K562 (cell line): ENCODE data around the gene NSMF. TPM values are rescaled to one million over a fixed set of nuclear protein-coding genes. Genes with fewer than 3 reads are reported as not detected.

Source experiments
- ATF4 ChIP-seq: fragments of 450-650 bp; formaldehyde crosslinking; IDR thresholded peaks from 2 replicates; pipeline ENCODE4 v1.4.0; 2022; ENCODE audit warnings: mild to moderate bottlenecking, moderate library complexity
- BCOR ChIP-seq: fragments of 450-650 bp; IDR thresholded peaks from 2 replicates; pipeline ENCODE4 v1.6.1; 2016
- BHLHE40 ChIP-seq: IDR thresholded peaks from 2 replicates; pipeline ENCODE4 v1.6.1; 2011; ENCODE audit warnings: low read length, improper control_type of control experiment
- COPS2 ChIP-seq: fragments of 450-650 bp; conservative IDR thresholded peaks from 2 replicates; pipeline ENCODE4 v1.6.1; 2016; ENCODE audit warnings: mild to moderate bottlenecking, moderate library complexity
- EGR1 ChIP-seq: fragments of 450-650 bp; conservative IDR thresholded peaks from 2 replicates; pipeline ENCODE4 v1.6.1; 2017; ENCODE audit warnings: mild to moderate bottlenecking
- EP400 ChIP-seq: fragments of 450-650 bp; IDR thresholded peaks from 2 replicates; pipeline ENCODE4 v1.6.1; 2017; ENCODE audit warnings: antibody characterized with exemption, mild to moderate bottlenecking, moderate library complexity
- GATAD2A ChIP-seq: fragments of 450-650 bp; IDR thresholded peaks from 2 replicates; pipeline ENCODE4 v1.6.1; 2017
- HMBOX1 ChIP-seq: sonication (generic); IDR thresholded peaks from 2 replicates; pipeline ENCODE4 v1.6.1; 2016
- JUND ChIP-seq, 2 experiments: IDR thresholded peaks; 2 replicates in 1 of 2; 3 replicates in 1 of 2; pipeline ENCODE4 v1.6.1; 2011; ENCODE audit warnings: borderline replicate concordance in 2 of 2, low read depth in 2 of 2, low read length in 2 of 2, improper control_type of control experiment in 1 of 2, missing biosample characterization in 1 of 2, missing genetic modification characterization in 1 of 2, missing genetic modification reagents in 1 of 2
- MAFF ChIP-seq: IDR thresholded peaks from 2 replicates; pipeline ENCODE4 v1.6.1; 2012; ENCODE audit warnings: low read length, improper control_type of control experiment
- MCM7 ChIP-seq, 2 experiments: fragments of 450-650 bp; IDR thresholded peaks; 2 replicates each; pipeline ENCODE4 v1.6.1; 2016 to 2018
- MYC ChIP-seq, 2 experiments: fragments of 250-450 bp in 1 of 2; sonication (Bioruptor Pico) in 1 of 2; IDR thresholded peaks; 2 replicates each; pipeline versions ENCODE4 v1.5.1 to v1.6.1; 2012 to 2021; ENCODE audit warnings: low read depth in 2 of 2, borderline replicate concordance in 1 of 2, improper control_type of control experiment in 1 of 2, low read length in 1 of 2, mild to moderate bottlenecking in 1 of 2, moderate library complexity in 1 of 2
- NR2C1 ChIP-seq, 2 experiments: fragments of 450-650 bp; IDR thresholded peaks; 2 replicates each; pipeline ENCODE4 v1.6.1; 2017; ENCODE audit warnings: mild to moderate bottlenecking in 2 of 2, antibody characterized with exemption in 1 of 2, inconsistent platforms in 1 of 2, missing compliant biosample characterization in 1 of 2, missing genetic modification characterization in 1 of 2
- NR3C1 ChIP-seq: sonication (generic); formaldehyde crosslinking; IDR thresholded peaks from 2 replicates; pipeline ENCODE4 v1.8.1; 2022; ENCODE audit warnings: missing genetic modification reagents
- PHTF2 ChIP-seq: fragments of 250-450 bp; sonication (Bioruptor Pico); IDR thresholded peaks from 2 replicates; pipeline ENCODE4 v1.5.0; 2021; ENCODE audit warnings: mild to moderate bottlenecking
- POLR3G ChIP-seq: IDR thresholded peaks from 2 replicates; pipeline ENCODE4 v1.6.1; 2011; ENCODE audit not compliant: insufficient read length, insufficient replicate concordance; ENCODE audit errors: extremely low read depth
- PRMT5 ChIP-seq: sonication (generic); formaldehyde crosslinking; IDR thresholded peaks from 2 replicates; pipeline ENCODE4 v1.5.0; 2020; ENCODE audit warnings: missing genetic modification reagents
- RAD51 ChIP-seq: fragments of 450-650 bp; IDR thresholded peaks from 2 replicates; pipeline ENCODE4 v1.7.1; 2016; ENCODE audit warnings: low read depth, mild to moderate bottlenecking, borderline replicate concordance
- RFX5 ChIP-seq: IDR thresholded peaks from 2 replicates; pipeline ENCODE4 v1.6.1; 2011; ENCODE audit warnings: low read depth, mild to moderate bottlenecking, improper control_type of control experiment, low read length
- STAT5B ChIP-seq: fragments of 250-450 bp; sonication (Bioruptor Pico); IDR thresholded peaks from 2 replicates; pipeline ENCODE4 v1.8.0; 2021; ENCODE audit warnings: mild to moderate bottlenecking, inconsistent platforms
- YY1 ChIP-seq, 3 experiments: IDR thresholded peaks; 2 replicates each; pipeline ENCODE4 v1.6.1; 2011; ENCODE audit warnings: low read length in 2 of 3, mild to moderate bottlenecking in 2 of 3, moderate library complexity in 2 of 3, borderline replicate concordance in 1 of 3, control low read depth in 1 of 3, low read depth in 1 of 3; ENCODE audit not compliant: insufficient read depth in 3 of 3, insufficient replicate concordance in 2 of 3, control insufficient read depth in 1 of 3, insufficient read length in 1 of 3; ENCODE audit errors: extremely low read depth in 1 of 3
- ZC3H8 ChIP-seq: fragments of 450-650 bp; IDR thresholded peaks from 2 replicates; pipeline ENCODE4 v1.6.1; 2017
- ZKSCAN1 ChIP-seq: fragments of 150-350 bp; IDR thresholded peaks from 2 replicates; pipeline ENCODE4 v1.6.1; 2016; ENCODE audit warnings: low read depth, low read length
- ZNF197 ChIP-seq: fragments of 200-800 bp; sonication (Bioruptor generic); IDR thresholded peaks from 2 replicates; pipeline ENCODE4 v1.6.1; 2016; ENCODE audit warnings: low read depth, missing genetic modification characterization, missing compliant biosample characterization
- ZNF354B ChIP-seq: fragments of 250-450 bp; sonication (Bioruptor Pico); IDR thresholded peaks from 2 replicates; pipeline ENCODE4 v1.4.0; 2020
- ZNF41 ChIP-seq: fragments of 250-450 bp; sonication (Bioruptor Pico); conservative IDR thresholded peaks from 2 replicates; pipeline ENCODE4 v1.4.0; 2020; ENCODE audit warnings: mild to moderate bottlenecking
- ZNF444 ChIP-seq: fragments of 250-450 bp; sonication (Bioruptor Pico); IDR thresholded peaks from 2 replicates; pipeline ENCODE4 v1.4.0; 2020; ENCODE audit warnings: mild to moderate bottlenecking, moderate library complexity
- ZNF696 ChIP-seq: fragments of 250-450 bp; sonication (Bioruptor Pico); conservative IDR thresholded peaks from 2 replicates; pipeline ENCODE4 v1.4.0; 2020; ENCODE audit warnings: mild to moderate bottlenecking, moderate library complexity
- ZNF699 ChIP-seq: fragments of 250-450 bp; sonication (Bioruptor Pico); IDR thresholded peaks from 2 replicates; pipeline ENCODE4 v1.8.0; 2021; ENCODE audit warnings: mild to moderate bottlenecking, moderate library complexity; ENCODE audit not compliant: insufficient replicate concordance
- polyA plus RNA-seq, 8 experiments: library from polyadenylated mRNA; depleted of rRNA in 4 of 8; stranded (reverse) in 5 of 8; unstranded in 3 of 8; fragments of >200 nt; fragmentation: Nextera tagmentation in 2 of 8; fragmentation: Illumina TruSeq in 1 of 8; extraction: Ambion mirVana in 2 of 8; extraction: Trizol in 1 of 8; gene quantifications; 2 replicates each; pipeline versions ENCODE4 v1.2.1 to v1.2.3, GENCODE V29; 2011 to 2014; ENCODE audit warnings: inconsistent platforms in 1 of 8, missing spikeins in 1 of 8
- total RNA-seq, 7 experiments: library from RNA; depleted of rRNA in 6 of 7; stranded (reverse); fragments of >200 nt in 6 of 7; fragmentation: Illumina TruSeq in 2 of 7; extraction: Trizol in 2 of 7; gene quantifications; 2 replicates each; pipeline versions ENCODE4 v1.2.1 to v1.2.3, GENCODE V29; 2011 to 2021; ENCODE audit warnings: low replicate concordance in 1 of 7

NSMF gene
- total and polyA plus RNA-seq, 9 of the 15 experiments (the other 6 are each of a cell fraction or from before 2014, with no cell fraction given) = 0.20 to 82.7 (median 29.3) TPM

GRCh38 chr9:137482094-137482781, 23.1 kb upstream of the NSMF start (continued):
- TF ChIP-seq POLR3G (no peak), STAT5B (no peak), ZNF197 (no peak; the same call in 1 of the 2 replicates), ZNF354B (CRISPR knock-in tag) (no peak), ZNF444 (no peak), BCOR (peak; percentile 0; the same call in 1 of the 2 replicates), COPS2 (no peak), ZNF699 (CRISPR knock-in tag) (no peak), HMBOX1 (0 out of 2 replicates have a peak, but pooled peaks have one; percentile 30), ZNF41 (CRISPR knock-in tag) (0 out of 2 replicates have a peak, but pooled peaks have one; percentile 50), ATF4 (0 out of 2 replicates have a peak, but pooled peaks have one; percentile 11), JUND (IDR thresholded peaks at IDR 0.05; ENCODE audit: borderline replicate concordance, low read depth, low read length) (peak; percentile 90), JUND (tag; IDR thresholded peaks at IDR 0.05; ENCODE audit: borderline replicate concordance, low read depth, low read length) (peak; percentile 93; the same call in 2 of the 3 replicates), MYC (IDR thresholded peaks at IDR 0.05; ENCODE audit: low read depth, low read length) (peak; percentile 71), MYC (CRISPR knock-in tag; IDR thresholded peaks at IDR 0.05; ENCODE audit: borderline replicate concordance, low read depth) (no peak), GATAD2A (no peak; the same call in 1 of the 2 replicates), NR2C1 (IDR thresholded peaks at IDR 0.05) (no peak), NR2C1 (tag; IDR thresholded peaks at IDR 0.05) (peak; percentile 59), EGR1 (peak; percentile 59), RFX5 (no peak), EP400 (peak; percentile 56), YY1 (IDR thresholded peaks at IDR 0.05; ENCODE audit: borderline replicate concordance in 1 of 3, control insufficient read depth in 1 of 3, extremely low read depth in 1 of 3, insufficient read depth in 3 of 3, insufficient read length in 1 of 3, insufficient replicate concordance in 2 of 3, low read depth in 1 of 3, low read length in 2 of 3) (peak in 1 of 3 experiments; percentile 15), PHTF2 (CRISPR knock-in tag) (no peak), BHLHE40 (peak; percentile 99), ZNF696 (CRISPR knock-in tag) (no peak), ZKSCAN1 (0 out of 2 replicates have a peak, but pooled peaks have one; percentile 23), NR3C1 (CRISPR knock-in tag) (no peak), RAD51 (peak; percentile 90), MAFF (peak; percentile 97), MCM7 (IDR thresholded peaks at IDR 0.05) (no peak), PRMT5 (CRISPR knock-in tag) (no peak), ZC3H8 (no peak)
